HG02970 (cell line): Measurements from ENCODE around the gene CNNM2.

Source experiments
- ATAC-seq: cut with Tn5 transposase; IDR thresholded peaks from one replicate; pipeline ENCODE4 v1.9.1; 2021; ENCODE audit warnings: mild to moderate bottlenecking, moderate library complexity, moderate number of reproducible peaks; ENCODE audit not compliant: unreplicated experiment, low FRiP score

The CNNM2 gene

GRCh38 chr10:103067484-103067883 lies 149.4 kb downstream of the CNNM2 start:
- ATAC-seq, result no peak

- no peak for ATAC-seq
These were observed 149.9 kb downstream of the CNNM2 start for GRCh38 chr10:103067956-103068355.

GRCh38 chr10:103069453-103070331 lies 151.6 kb downstream of the CNNM2 start:
- ATAC-seq, result no peak

GRCh38 chr10:103072276-103072675 lies 154.2 kb downstream of the CNNM2 start:
- ATAC-seq, result no peak

- no peak for ATAC-seq
These were observed 154.8 kb downstream of the CNNM2 start for GRCh38 chr10:103072891-103073290.

GRCh38 chr10:103077020-103077419 lies 158.9 kb downstream of the CNNM2 start:
- no peak for ATAC-seq

GRCh38 chr10:103077491-103078308 lies 159.6 kb downstream of the CNNM2 start:
- no peak for ATAC-seq

GRCh38 chr10:103078309-103078615 lies 160.2 kb downstream of the CNNM2 start:
- ATAC-seq, result no peak

- no peak for ATAC-seq
These were observed 160.6 kb downstream of the CNNM2 start for GRCh38 chr10:103078676-103079075.

- ATAC-seq, result no peak
These were observed 161.0 kb downstream of the CNNM2 start for GRCh38 chr10:103079100-103079499.

GRCh38 chr10:103079946-103080345 lies 161.9 kb downstream of the CNNM2 start:
- no peak for ATAC-seq

GRCh38 chr10:103080891-103081581 lies 162.9 kb downstream of the CNNM2 start:
- no peak for ATAC-seq

- ATAC-seq, result no peak
These were observed 164.6 kb downstream of the CNNM2 start for GRCh38 chr10:103082683-103083082.

GRCh38 chr10:103083266-103083976 lies 165.3 kb downstream of the CNNM2 start:
- ATAC-seq, result no peak

- no peak for ATAC-seq
These were observed 165.9 kb downstream of the CNNM2 start for GRCh38 chr10:103083977-103084320.

GRCh38 chr10:103086261-103086660 lies 168.2 kb downstream of the CNNM2 start:
- no peak for ATAC-seq

- ATAC-seq, result no peak
These were observed 168.7 kb downstream of the CNNM2 start for GRCh38 chr10:103086799-103087198.

- ATAC-seq, result no peak
These were observed 171.4 kb downstream of the CNNM2 start for GRCh38 chr10:103089493-103089892.

- no peak for ATAC-seq
These were observed 172.8 kb downstream of the CNNM2 start for GRCh38 chr10:103090911-103091310.

- ATAC-seq, result no peak
These were observed 176.9 kb downstream of the CNNM2 start for GRCh38 chr10:103095005-103095404.

- no peak for ATAC-seq
These were observed 178.0 kb downstream of the CNNM2 start for GRCh38 chr10:103096130-103096529.
